Measurements from ENCODE around the gene TNFSF11. TPM values are rescaled to one million over a fixed set of nuclear protein-coding genes. Genes with fewer than 3 reads are reported as not detected.

Gene TNFSF11
- total RNA-seq, 6 experiments from 2014 or later, result 0.15 to 1.5 (median 0.45) TPM

DNA sequence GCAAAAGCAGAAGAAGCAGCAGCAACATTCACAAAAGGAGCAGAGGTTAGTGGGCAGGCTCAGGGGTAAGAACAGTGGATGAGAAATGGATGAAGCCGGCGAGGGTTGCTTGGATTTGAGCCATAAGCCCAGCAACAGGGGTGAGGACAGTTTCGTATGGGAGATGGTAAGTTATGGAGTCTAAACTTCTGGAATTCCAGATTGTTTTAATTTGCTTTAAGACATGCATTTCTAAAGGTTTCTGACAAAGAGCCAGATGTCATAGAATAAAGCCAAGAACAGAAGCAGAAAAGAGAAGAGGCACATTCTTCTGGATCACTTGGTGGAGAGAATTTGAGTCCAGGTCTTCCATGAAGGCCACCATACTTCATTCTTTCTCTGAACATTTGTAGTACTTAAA lies 76.6 kb downstream of the TNFSF11 start:
- H3K27ac ChIP-seq, result no peak overlapping the region
- TF ChIP-seq CTCF (IDR thresholded peaks at IDR 0.05), result no peak
- no peak for TF ChIP-seq POLR2A (IDR thresholded peaks at IDR 0.05)
- WGBS (ENCODE audit: insufficient coverage, low coverage, low lambda C conversion rate, missing lambda C conversion rate), result 57% methylated on average over 3 of the region's 3 CpGs
- intact Hi-C loops (cut with DNase I), result no loop called here
- no peak overlapping the region for H3K4me3 ChIP-seq
- H3K4me1 ChIP-seq, result no peaks in the 10 kb centered on the region
- DNase-seq (no peak), ATAC-seq (no peak)
- no peaks in the 10 kb centered on the region for H3K27me3 ChIP-seq
- H3K36me3 ChIP-seq, result no peaks in the 10 kb centered on the region
- H3K9me3 ChIP-seq, result no peaks in the 10 kb centered on the region

- H3K9me3 ChIP-seq, result no peaks in the 10 kb centered on the region
- ATAC-seq (no peak), DNase-seq (no peak)
- no peaks in the 10 kb centered on the region for H3K27me3 ChIP-seq
- H3K27ac ChIP-seq, result no peak overlapping the region
- intact Hi-C loops (cut with DNase I), result no loop called here
- no peaks in the 10 kb centered on the region for H3K4me1 ChIP-seq
- WGBS (ENCODE audit: insufficient coverage, low coverage, low lambda C conversion rate, missing lambda C conversion rate), result 58% methylated on average over 6 of the region's 6 CpGs
- no peak for TF ChIP-seq POLR2A (IDR thresholded peaks at IDR 0.05)
- no peak for TF ChIP-seq CTCF (IDR thresholded peaks at IDR 0.05)
- no peak overlapping the region for H3K4me3 ChIP-seq
- no peaks in the 10 kb centered on the region for H3K36me3 ChIP-seq
These were observed 78.1 kb downstream of the TNFSF11 start for GRCh38 chr13:42651936-42652641.

- no peaks in the 10 kb centered on the region for H3K36me3 ChIP-seq
- H3K4me3 ChIP-seq, result no peak overlapping the region
- TF ChIP-seq CTCF (IDR thresholded peaks at IDR 0.05) (no peak), POLR2A (IDR thresholded peaks at IDR 0.05) (no peak)
- H3K27ac ChIP-seq, result no peak overlapping the region
- ATAC-seq (no peak), DNase-seq (no peak)
- WGBS (ENCODE audit: insufficient coverage, low coverage, low lambda C conversion rate, missing lambda C conversion rate), result 63% methylated on average over 1 of the region's 1 CpG
- H3K9me3 ChIP-seq, result no peaks in the 10 kb centered on the region
- intact Hi-C loops (cut with DNase I), result no loop called here
- no peaks in the 10 kb centered on the region for H3K27me3 ChIP-seq
- no peaks in the 10 kb centered on the region for H3K4me1 ChIP-seq
These were observed 78.9 kb downstream of the TNFSF11 start for GRCh38 chr13:42652642-42653415.

GRCh38 chr13:42653679-42654078 lies 79.7 kb downstream of the TNFSF11 start:
- H3K27ac ChIP-seq, result no peak overlapping the region
- no peak overlapping the region for H3K4me3 ChIP-seq
- H3K4me1 ChIP-seq, result no peaks in the 10 kb centered on the region
- TF ChIP-seq CTCF (IDR thresholded peaks at IDR 0.05) (no peak), POLR2A (IDR thresholded peaks at IDR 0.05) (no peak)
- WGBS (ENCODE audit: insufficient coverage, low coverage, low lambda C conversion rate, missing lambda C conversion rate), result 40% methylated on average over 3 of the region's 3 CpGs
- DNase-seq, result no peak
- H3K27me3 ChIP-seq, result no peaks in the 10 kb centered on the region
- ATAC-seq, result no peak
- H3K36me3 ChIP-seq, result no peaks in the 10 kb centered on the region
- H3K9me3 ChIP-seq, result no peaks in the 10 kb centered on the region
- intact Hi-C loops (cut with DNase I), result no loop called here
